Measurements from ENCODE around the gene FLT1. TPM values are rescaled to one million over a fixed set of nuclear protein-coding genes. Genes with fewer than 3 reads are reported as not detected.

The FLT1 gene
- total RNA-seq, 1 experiment from 2014 or later: not detected

GRCh38 chr13:28313579-28313978 lies 181.3 kb downstream of the FLT1 start:
- Histone ChIP-seq H3K4me1 (replicated peaks; ENCODE audit: insufficient read depth) (no peaks in the 10 kb centered on the region), H3K79me2 (ENCODE audit: low read depth) (no peaks in the 10 kb centered on the region), H3F3A (ENCODE audit: insufficient read depth, low read depth) (no peaks in the 10 kb centered on the region), H3K4me2 (no peak overlapping the region), H3K9me3 (ENCODE audit: insufficient read depth, low read depth) (no peaks in the 10 kb centered on the region), H3K36me3 (ENCODE audit: low read depth) (no peaks in the 10 kb centered on the region), H3K4me3 (no peak overlapping the region), H3K9me2 (ENCODE audit: insufficient read depth) (no peaks in the 10 kb centered on the region), H3K27ac (no peak overlapping the region), H3K27me3 (ENCODE audit: insufficient read depth, low read depth) (peaks cover 28% of the 10 kb centered on the region), H2AFZ (no peak overlapping the region), H4K20me1 (ENCODE audit: insufficient read depth) (no peaks in the 10 kb centered on the region)
- no peak for DNase-seq
- no peak for TF ChIP-seq CTCF (conservative IDR thresholded peaks at IDR 0.05)
- TF ChIP-seq EZH2 (IDR thresholded peaks at IDR 0.05; ENCODE audit: low read depth): no peak
- ChIA-PET POLR2A (ENCODE audit: unreplicated experiment) (no interaction called here), CTCF (no interaction called here)
- intact Hi-C loops (cut with micrococcal nuclease; ENCODE audit: unreplicated experiment): no loop called here
- no TSS peak for BruUV-seq (replicated peaks)

GRCh38 chr13:28306325-28306724 lies 188.6 kb downstream of the FLT1 start:
- CTCF ChIA-PET: no interaction called here
- Histone ChIP-seq H3K79me2 (ENCODE audit: low read depth) (no peaks in the 10 kb centered on the region), H3K27me3 (ENCODE audit: insufficient read depth, low read depth) (peaks cover 62% of the 10 kb centered on the region), H4K20me1 (ENCODE audit: insufficient read depth) (no peaks in the 10 kb centered on the region), H3F3A (ENCODE audit: insufficient read depth, low read depth) (no peaks in the 10 kb centered on the region), H3K9me2 (ENCODE audit: insufficient read depth) (no peaks in the 10 kb centered on the region), H3K4me1 (replicated peaks; ENCODE audit: insufficient read depth) (no peaks in the 10 kb centered on the region), H3K27ac (no peak overlapping the region), H3K4me2 (no peak overlapping the region), H3K36me3 (ENCODE audit: low read depth) (no peaks in the 10 kb centered on the region), H2AFZ (no peak overlapping the region), H3K9me3 (ENCODE audit: insufficient read depth, low read depth) (no peaks in the 10 kb centered on the region), H3K4me3 (no peak overlapping the region)
- POLR2A ChIA-PET (ENCODE audit: unreplicated experiment): no interaction called here
- no peak for TF ChIP-seq CTCF (conservative IDR thresholded peaks at IDR 0.05)
- TF ChIP-seq EZH2 (IDR thresholded peaks at IDR 0.05; ENCODE audit: low read depth): no peak
- DNase-seq: no peak
- intact Hi-C loops (cut with micrococcal nuclease; ENCODE audit: unreplicated experiment): no loop called here
- no TSS peak for BruUV-seq (replicated peaks)

- Histone ChIP-seq H4K20me1 (ENCODE audit: insufficient read depth) (no peaks in the 10 kb centered on the region), H3K36me3 (ENCODE audit: low read depth) (no peaks in the 10 kb centered on the region), H3K79me2 (ENCODE audit: low read depth) (no peaks in the 10 kb centered on the region), H3K4me2 (no peak overlapping the region), H3K4me1 (replicated peaks; ENCODE audit: insufficient read depth) (no peaks in the 10 kb centered on the region), H3K9me3 (ENCODE audit: insufficient read depth, low read depth) (no peaks in the 10 kb centered on the region), H3F3A (ENCODE audit: insufficient read depth, low read depth) (no peaks in the 10 kb centered on the region), H3K9me2 (ENCODE audit: insufficient read depth) (no peaks in the 10 kb centered on the region), H3K4me3 (no peak overlapping the region), H2AFZ (no peak overlapping the region), H3K27me3 (ENCODE audit: insufficient read depth, low read depth) (peaks cover 37% of the 10 kb centered on the region), H3K27ac (no peak overlapping the region)
- ChIA-PET CTCF (no interaction called here), POLR2A (ENCODE audit: unreplicated experiment) (no interaction called here)
- no peak for DNase-seq
- intact Hi-C loops (cut with micrococcal nuclease; ENCODE audit: unreplicated experiment): no loop called here
- no TSS peak for BruUV-seq (replicated peaks)
- no peak for TF ChIP-seq EZH2 (IDR thresholded peaks at IDR 0.05; ENCODE audit: low read depth)
- TF ChIP-seq CTCF (conservative IDR thresholded peaks at IDR 0.05): no peak
Measured at GRCh38 chr13:28301839-28302238, 193.1 kb downstream of the FLT1 start.
